Measurements from ENCODE around the gene UVRAG. TPM values are rescaled to one million over a fixed set of nuclear protein-coding genes. Genes with fewer than 3 reads are reported as not detected.

UVRAG gene
- total and polyA plus RNA-seq, 2 of the 13 experiments (the other 11 are each of a cell fraction or from before 2014, with no cell fraction given) = 9.7 to 17.3 TPM

DNA sequence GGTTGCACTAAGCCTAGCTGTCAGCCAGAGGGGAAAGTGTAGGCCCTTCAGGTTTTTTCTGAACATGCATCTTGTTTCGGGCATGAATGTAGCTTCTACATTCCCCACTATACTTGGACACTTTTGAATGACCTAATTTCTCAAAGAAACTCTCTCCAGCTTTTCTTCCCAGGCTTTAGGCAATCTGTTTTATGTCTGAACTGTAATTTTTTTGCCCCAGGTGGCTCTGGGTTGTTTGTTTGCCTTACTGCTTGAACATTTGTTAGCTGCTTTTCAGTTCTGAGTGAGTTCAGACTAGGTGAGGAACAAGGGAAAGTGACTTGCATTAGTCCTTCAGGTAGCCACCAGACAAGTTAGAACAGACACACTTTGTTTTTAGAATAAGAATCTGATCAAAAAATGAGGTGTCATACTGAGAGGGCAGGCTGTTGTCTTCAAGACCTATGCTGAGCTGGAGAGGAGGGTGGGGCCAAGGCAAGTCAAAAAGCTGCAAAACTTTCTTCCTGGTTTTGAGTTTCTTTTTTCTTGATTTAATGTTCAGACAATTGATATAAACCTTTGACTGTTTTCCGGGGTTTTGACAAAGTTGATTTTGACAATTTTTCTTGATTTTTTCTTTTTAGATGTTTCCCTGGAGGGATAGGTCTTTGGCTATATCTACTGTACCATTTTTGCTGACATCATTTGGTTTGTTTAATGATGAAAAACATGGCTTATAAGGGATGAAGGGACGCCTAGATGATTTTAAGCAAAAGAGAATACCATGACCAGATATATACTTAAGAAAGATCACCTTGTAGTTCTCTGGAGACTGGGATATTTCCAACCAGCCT lies 208.4 kb downstream of the UVRAG start:
- FAIRE-seq = no peak
- POLR2A ChIA-PET = no interaction called here
- no peak overlapping the region for H3K27ac ChIP-seq (ENCODE audit: extremely low read length, insufficient read depth, low read length)

DNA sequence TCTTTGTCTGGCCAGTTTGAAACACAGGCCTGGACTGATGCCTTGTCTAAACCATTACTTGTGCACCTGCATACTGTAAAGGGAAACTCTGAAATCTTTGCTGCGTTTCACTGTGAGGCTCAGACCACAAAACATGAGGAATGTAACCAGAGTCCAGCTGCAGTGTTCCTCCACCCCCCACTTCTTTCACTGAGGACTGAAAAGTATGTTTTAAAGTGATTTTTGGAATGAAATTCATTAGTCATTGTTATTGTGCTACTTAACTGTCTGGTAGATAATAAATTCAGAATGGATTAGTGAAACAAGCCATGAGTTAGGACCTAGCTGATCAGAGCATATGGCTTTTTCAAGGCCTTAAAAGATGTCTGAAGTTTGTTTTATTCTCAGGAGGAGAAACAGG lies 210.1 kb downstream of the UVRAG start:
- no peaks in the 10 kb centered on the region for H3K9me3 ChIP-seq (ENCODE audit: low read length)
- peaks cover 3 to 9% of the 10 kb centered on the region in 2 experiments; a peak in 1 of 5 replicates for H3K36me3 ChIP-seq (replicated peaks in 1 of 2; ENCODE audit: control insufficient read depth in 1 of 2, insufficient read depth in 2 of 2, low read length in 2 of 2)
- no peaks in the 10 kb centered on the region for H3K79me2 ChIP-seq (ENCODE audit: insufficient read depth, low read length)
- no peak overlapping the region for H2AFZ ChIP-seq (ENCODE audit: low read length)
- H3K4me2 ChIP-seq (ENCODE audit: low read depth, low read length) = no peak overlapping the region
- intact Hi-C loops (cut with micrococcal nuclease; ENCODE audit: unreplicated experiment) = no loop called here
- no peak overlapping the region for H3K9ac ChIP-seq (ENCODE audit: insufficient read depth, low read depth, low read length)
- no peak overlapping the region for H3K4me3 ChIP-seq (replicated peaks in 1 of 3; ENCODE audit: insufficient read depth in 1 of 3, low read depth in 2 of 3, low read length in 3 of 3)
- in situ Hi-C loops (cut with HindIII; ENCODE audit: extremely low pct_ligation_motif_present, low pct_unique_long_range_greater_than_20kb) = no loop called here
- FAIRE-seq (no peak), DNase-seq (ENCODE audit: low spot score) (no peak), ATAC-seq (no peak)
- H3K27me3 ChIP-seq (ENCODE audit: control insufficient read depth in 1 of 2, insufficient read depth in 2 of 2, low read length in 2 of 2) = no peaks in the 10 kb centered on the region
- ChIA-PET POLR2A (no interaction called here), CTCF (ENCODE audit: low intra/inter-chr PET ratio, low total read pairs) (no interaction called here)
- no TSS peak for BruUV-seq (replicated peaks)
- 95% methylated on average over 1 of the region's 1 CpG for WGBS (ENCODE audit: low lambda C conversion rate)
- H3K4me1 ChIP-seq (ENCODE audit: insufficient read depth, low read length) = peaks cover 6% of the 10 kb centered on the region; the same call in 1 of the 2 replicates
- no peak overlapping the region for H3K27ac ChIP-seq (ENCODE audit: extremely low read length, insufficient read depth, low read length)
- H4K20me1 ChIP-seq (ENCODE audit: insufficient read depth, low read length) = no peaks in the 10 kb centered on the region
- TF ChIP-seq ZNF337 (CRISPR knock-in tag; IDR thresholded peaks at IDR 0.05; ENCODE audit: borderline replicate concordance, low read depth) (no peak), ARHGAP35 (CRISPR knock-in tag; IDR thresholded peaks at IDR 0.05; ENCODE audit: borderline replicate concordance) (no peak), ZNF121 (CRISPR knock-in tag; IDR thresholded peaks at IDR 0.05) (no peak), GATA4 (IDR thresholded peaks at IDR 0.05; ENCODE audit: borderline replicate concordance, low read depth) (no peak)
- TF ChIP-seq, protein P1, sequence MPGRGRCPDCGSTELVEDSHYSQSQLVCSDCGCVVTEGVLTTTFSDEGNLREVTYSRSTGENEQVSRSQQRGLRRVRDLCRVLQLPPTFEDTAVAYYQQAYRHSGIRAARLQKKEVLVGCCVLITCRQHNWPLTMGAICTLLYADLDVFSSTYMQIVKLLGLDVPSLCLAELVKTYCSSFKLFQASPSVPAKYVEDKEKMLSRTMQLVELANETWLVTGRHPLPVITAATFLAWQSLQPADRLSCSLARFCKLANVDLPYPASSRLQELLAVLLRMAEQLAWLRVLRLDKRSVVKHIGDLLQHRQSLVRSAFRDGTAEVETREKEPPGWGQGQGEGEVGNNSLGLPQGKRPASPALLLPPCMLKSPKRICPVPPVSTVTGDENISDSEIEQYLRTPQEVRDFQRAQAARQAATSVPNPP (CRISPR knock-in tag; IDR thresholded peaks at IDR 0.05) = no peak
- TF ChIP-seq, protein P2, sequence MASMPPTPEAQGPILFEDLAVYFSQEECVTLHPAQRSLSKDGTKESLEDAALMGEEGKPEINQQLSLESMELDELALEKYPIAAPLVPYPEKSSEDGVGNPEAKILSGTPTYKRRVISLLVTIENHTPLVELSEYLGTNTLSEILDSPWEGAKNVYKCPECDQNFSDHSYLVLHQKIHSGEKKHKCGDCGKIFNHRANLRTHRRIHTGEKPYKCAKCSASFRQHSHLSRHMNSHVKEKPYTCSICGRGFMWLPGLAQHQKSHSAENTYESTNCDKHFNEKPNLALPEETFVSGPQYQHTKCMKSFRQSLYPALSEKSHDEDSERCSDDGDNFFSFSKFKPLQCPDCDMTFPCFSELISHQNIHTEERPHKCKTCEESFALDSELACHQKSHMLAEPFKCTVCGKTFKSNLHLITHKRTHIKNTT (CRISPR knock-in tag; IDR thresholded peaks at IDR 0.05) = no peak
- TF ChIP-seq, protein P3, sequence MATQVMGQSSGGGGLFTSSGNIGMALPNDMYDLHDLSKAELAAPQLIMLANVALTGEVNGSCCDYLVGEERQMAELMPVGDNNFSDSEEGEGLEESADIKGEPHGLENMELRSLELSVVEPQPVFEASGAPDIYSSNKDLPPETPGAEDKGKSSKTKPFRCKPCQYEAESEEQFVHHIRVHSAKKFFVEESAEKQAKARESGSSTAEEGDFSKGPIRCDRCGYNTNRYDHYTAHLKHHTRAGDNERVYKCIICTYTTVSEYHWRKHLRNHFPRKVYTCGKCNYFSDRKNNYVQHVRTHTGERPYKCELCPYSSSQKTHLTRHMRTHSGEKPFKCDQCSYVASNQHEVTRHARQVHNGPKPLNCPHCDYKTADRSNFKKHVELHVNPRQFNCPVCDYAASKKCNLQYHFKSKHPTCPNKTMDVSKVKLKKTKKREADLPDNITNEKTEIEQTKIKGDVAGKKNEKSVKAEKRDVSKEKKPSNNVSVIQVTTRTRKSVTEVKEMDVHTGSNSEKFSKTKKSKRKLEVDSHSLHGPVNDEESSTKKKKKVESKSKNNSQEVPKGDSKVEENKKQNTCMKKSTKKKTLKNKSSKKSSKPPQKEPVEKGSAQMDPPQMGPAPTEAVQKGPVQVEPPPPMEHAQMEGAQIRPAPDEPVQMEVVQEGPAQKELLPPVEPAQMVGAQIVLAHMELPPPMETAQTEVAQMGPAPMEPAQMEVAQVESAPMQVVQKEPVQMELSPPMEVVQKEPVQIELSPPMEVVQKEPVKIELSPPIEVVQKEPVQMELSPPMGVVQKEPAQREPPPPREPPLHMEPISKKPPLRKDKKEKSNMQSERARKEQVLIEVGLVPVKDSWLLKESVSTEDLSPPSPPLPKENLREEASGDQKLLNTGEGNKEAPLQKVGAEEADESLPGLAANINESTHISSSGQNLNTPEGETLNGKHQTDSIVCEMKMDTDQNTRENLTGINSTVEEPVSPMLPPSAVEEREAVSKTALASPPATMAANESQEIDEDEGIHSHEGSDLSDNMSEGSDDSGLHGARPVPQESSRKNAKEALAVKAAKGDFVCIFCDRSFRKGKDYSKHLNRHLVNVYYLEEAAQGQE (IDR thresholded peaks at IDR 0.05; ENCODE audit: borderline replicate concordance in 1 of 2, low read depth in 1 of 2, low read length in 2 of 2) = no peak
- TF ChIP-seq, protein P4, sequence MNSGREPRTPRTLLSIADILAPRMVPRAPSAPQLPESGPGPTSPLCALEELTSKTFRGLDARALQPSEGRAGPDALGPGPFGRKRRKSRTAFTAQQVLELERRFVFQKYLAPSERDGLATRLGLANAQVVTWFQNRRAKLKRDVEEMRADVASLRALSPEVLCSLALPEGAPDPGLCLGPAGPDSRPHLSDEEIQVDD (CRISPR knock-in tag; IDR thresholded peaks at IDR 0.05; ENCODE audit: borderline replicate concordance) = no peak

More for the DNA sequence above, 208.4 kb downstream of the UVRAG start:
- no peak for TF ChIP-seq ZNF615 (CRISPR knock-in tag; IDR thresholded peaks at IDR 0.05; ENCODE audit: borderline replicate concordance)
- TF ChIP-seq MAFK (conservative IDR thresholded peaks at IDR 0.05 in 1 of 2, IDR thresholded peaks at IDR 0.05 in 1 of 2; ENCODE audit: low read length in 2 of 2) = 0 out of 4 replicates have a peak, but pooled peaks of 1 of the 2 experiments have one; percentile 19
- no peak overlapping the region for H3K9ac ChIP-seq (ENCODE audit: insufficient read depth, low read depth, low read length)
- WGBS (ENCODE audit: low lambda C conversion rate) = 96% methylated on average over 3 of the region's 3 CpGs
- CTCF ChIA-PET (ENCODE audit: low intra/inter-chr PET ratio, low total read pairs) = no interaction called here
- no peaks in the 10 kb centered on the region for H4K20me1 ChIP-seq (ENCODE audit: insufficient read depth, low read length)
- H3K36me3 ChIP-seq (replicated peaks in 1 of 2; ENCODE audit: control insufficient read depth in 1 of 2, insufficient read depth in 2 of 2, low read length in 2 of 2) = peaks cover 5 to 17% of the 10 kb centered on the region in 2 experiments; a peak in 2 of 5 replicates
- intact Hi-C loops (cut with micrococcal nuclease; ENCODE audit: unreplicated experiment) = no loop called here
- in situ Hi-C loops (cut with HindIII; ENCODE audit: extremely low pct_ligation_motif_present, low pct_unique_long_range_greater_than_20kb) = no loop called here
- no peaks in the 10 kb centered on the region for H3K9me3 ChIP-seq (ENCODE audit: low read length)
- H3K27me3 ChIP-seq (ENCODE audit: control insufficient read depth in 1 of 2, insufficient read depth in 2 of 2, low read length in 2 of 2) = no peaks in the 10 kb centered on the region
- H3K4me2 ChIP-seq (ENCODE audit: low read depth, low read length) = no peak overlapping the region
- no peak overlapping the region for H2AFZ ChIP-seq (ENCODE audit: low read length)
- no peaks in the 10 kb centered on the region for H3K4me1 ChIP-seq (ENCODE audit: insufficient read depth, low read length)
- H3K79me2 ChIP-seq (ENCODE audit: insufficient read depth, low read length) = no peaks in the 10 kb centered on the region
- H3K4me3 ChIP-seq (replicated peaks in 1 of 3; ENCODE audit: insufficient read depth in 1 of 3, low read depth in 2 of 3, low read length in 3 of 3) = no peak overlapping the region
- no TSS peak for BruUV-seq (replicated peaks)
- no peak for DNase-seq (ENCODE audit: low spot score)
- ATAC-seq = no peak

All from HepG2 (cell line).